Measurements from ENCODE around the gene MATN1.

MATN1 gene

DNA sequence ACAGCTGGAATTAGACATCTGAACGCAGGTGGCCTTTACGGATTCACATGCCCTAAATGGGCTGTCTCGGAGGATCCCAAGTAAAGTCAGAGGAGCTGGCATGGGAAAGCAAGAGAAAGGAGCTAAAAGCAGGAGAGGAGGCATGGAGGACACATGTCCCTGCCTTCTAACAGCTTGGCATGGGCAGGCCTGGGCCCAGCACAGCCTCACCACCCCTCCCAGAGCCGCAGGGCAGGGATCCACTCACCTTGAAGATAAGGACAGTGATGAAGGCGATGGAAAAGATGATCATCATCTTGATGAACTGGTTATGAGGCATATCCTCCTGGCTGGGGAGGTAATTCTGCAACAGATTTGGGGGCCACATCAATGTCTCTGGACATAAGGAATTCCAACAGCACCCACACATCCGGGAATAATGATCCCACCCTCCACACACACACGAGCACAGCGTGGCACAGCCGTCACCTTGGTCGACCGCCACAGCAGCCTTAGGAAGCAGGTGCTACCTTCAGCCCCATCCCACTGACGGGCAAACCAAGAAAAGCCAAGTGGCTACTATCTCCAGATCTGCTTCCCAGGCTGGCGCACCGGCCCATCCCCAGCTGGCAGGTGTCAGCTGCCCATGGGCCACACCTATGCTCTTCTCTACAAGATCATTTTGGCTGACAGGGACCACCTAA is 14.1 kb upstream of the MATN1 start:
- CTCF ChIA-PET, result interaction anchor here (0.8 kb wide), 1 partner anchor 15 kb away, joined by 3 read pairs; no protein-coding TSS in a partner anchor
- POLR2A ChIA-PET (ENCODE audit: low non-redundant PET), result no interaction called here
- no peak for DNase-seq (ENCODE audit: low spot score)
- no peak overlapping the region for H3K27ac ChIP-seq
- TF ChIP-seq, protein P1, sequence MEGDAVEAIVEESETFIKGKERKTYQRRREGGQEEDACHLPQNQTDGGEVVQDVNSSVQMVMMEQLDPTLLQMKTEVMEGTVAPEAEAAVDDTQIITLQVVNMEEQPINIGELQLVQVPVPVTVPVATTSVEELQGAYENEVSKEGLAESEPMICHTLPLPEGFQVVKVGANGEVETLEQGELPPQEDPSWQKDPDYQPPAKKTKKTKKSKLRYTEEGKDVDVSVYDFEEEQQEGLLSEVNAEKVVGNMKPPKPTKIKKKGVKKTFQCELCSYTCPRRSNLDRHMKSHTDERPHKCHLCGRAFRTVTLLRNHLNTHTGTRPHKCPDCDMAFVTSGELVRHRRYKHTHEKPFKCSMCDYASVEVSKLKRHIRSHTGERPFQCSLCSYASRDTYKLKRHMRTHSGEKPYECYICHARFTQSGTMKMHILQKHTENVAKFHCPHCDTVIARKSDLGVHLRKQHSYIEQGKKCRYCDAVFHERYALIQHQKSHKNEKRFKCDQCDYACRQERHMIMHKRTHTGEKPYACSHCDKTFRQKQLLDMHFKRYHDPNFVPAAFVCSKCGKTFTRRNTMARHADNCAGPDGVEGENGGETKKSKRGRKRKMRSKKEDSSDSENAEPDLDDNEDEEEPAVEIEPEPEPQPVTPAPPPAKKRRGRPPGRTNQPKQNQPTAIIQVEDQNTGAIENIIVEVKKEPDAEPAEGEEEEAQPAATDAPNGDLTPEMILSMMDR (conservative IDR thresholded peaks at IDR 0.05; ENCODE audit: low read depth), result no peak

DNA sequence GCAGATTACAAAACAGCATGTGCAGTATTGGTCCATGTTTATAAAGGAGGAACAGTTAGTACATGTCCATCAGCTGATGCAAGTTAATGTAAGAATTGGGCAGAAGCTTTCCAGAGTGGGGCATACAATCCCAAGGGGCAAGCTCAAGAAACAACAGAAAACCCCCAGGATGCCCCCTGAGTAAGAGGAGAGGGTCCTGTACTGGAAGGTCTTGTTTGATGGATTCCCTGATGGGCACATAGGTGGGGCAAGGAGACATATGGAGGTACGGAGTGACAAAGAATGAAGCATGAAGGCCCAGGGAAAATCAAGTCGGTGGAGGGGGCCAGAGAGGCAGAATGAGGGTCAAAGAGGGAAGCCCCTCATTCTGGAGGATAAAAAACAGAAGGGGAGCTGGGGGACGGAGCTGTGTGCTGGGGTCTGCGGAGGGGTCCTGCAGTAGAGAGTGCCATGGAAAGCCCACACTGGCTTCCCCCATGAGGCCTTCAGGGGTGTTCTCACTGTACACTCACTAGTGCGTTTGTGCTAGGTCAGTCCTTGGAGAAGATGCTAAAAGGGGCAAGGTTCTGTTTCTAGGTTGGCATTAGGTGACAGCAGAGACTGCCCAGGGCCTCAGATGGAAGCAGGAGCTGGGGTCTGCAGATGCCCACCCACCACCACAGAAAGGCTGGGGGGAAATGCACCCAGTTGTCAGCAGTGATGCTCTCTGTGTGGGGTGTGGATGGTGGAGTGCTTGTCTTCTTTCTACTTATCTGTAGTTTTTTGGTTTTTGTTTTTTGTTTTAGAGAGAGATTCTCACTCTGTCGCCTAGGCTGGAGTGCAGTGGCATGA is 12.5 kb upstream of the MATN1 start:
- ChIA-PET POLR2A (ENCODE audit: low non-redundant PET) (no interaction called here), CTCF (interaction anchor here (0.7 kb wide), 1 partner anchor 180 kb away, joined by 6 read pairs; no protein-coding TSS in a partner anchor)
- TF ChIP-seq, protein P1 (conservative IDR thresholded peaks at IDR 0.05; ENCODE audit: low read depth), result no peak
- no peak overlapping the region for H3K27ac ChIP-seq
- DNase-seq (ENCODE audit: low spot score), result no peak

DNA sequence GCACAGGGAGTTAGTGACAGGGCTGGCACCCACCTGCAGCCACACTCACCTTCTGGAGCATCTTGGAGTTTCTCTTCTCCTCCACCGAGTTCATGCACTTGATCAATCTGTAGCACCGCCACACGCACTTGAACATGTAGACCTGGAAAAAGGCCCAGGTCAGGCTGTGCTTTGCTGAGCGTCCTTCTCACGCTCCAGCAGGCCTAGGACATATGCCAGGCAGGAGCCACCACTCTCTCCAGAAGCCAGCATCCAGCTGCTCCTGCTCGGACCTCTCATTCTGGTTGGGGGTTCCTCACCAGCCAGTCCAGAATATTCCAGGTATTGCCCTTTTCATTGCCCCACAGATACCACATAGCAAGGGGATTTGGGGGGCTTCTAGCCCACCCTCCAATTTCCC is 11.7 kb upstream of the MATN1 start:
- TF ChIP-seq, protein P1 (conservative IDR thresholded peaks at IDR 0.05; ENCODE audit: low read depth), result no peak
- CTCF ChIA-PET, result interaction anchor here (0.7 kb wide), 1 partner anchor 181 kb away, joined by 6 read pairs; no protein-coding TSS in a partner anchor
- no peak for DNase-seq (ENCODE audit: low spot score)
- no peak overlapping the region for H3K27ac ChIP-seq
- POLR2A ChIA-PET (ENCODE audit: low non-redundant PET), result no interaction called here

DNA sequence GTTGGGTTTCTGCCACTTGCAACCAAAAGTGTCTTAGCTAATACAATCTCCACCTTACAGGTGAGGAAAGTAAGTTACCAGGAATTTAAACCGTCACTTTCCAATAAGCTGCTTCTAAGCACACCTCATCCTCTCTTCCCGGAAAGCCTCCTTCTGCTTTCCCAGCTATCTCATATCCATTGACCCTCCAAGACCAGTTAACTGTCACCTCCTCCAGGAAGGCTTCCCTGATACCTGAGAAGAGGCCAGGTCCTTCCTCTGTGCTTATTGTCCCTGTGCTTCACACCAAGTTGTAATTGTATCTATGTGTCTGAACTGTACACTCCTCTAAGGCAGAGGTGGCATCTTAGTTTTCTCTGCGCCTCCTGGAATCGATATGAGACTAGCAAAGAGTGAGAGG is 11.2 kb upstream of the MATN1 start:
- POLR2A ChIA-PET (ENCODE audit: low non-redundant PET), result no interaction called here
- DNase-seq (ENCODE audit: low spot score), result no peak
- CTCF ChIA-PET, result no interaction called here
- TF ChIP-seq, protein P1 (conservative IDR thresholded peaks at IDR 0.05; ENCODE audit: low read depth), result no peak
- no peak overlapping the region for H3K27ac ChIP-seq

DNA sequence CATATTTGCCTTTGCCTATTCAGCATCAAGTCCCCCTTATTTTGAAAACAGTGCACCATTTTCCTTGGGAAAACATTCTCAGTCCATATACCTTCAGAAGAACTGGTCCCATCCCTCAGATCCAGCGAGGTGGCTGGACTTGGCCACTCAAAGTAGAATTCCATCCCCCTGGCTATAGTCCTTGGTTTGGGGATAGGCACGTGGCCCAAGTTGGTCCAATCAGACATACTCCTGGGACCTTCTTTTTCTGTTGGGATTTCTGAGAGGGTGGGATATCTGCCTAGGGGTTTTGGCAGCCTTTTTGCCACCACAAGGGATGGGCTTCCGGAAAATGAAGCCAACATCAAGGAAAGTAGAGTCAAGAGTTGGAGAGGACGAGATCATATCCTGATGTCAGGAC is 10.7 kb upstream of the MATN1 start:
- ChIA-PET CTCF (no interaction called here), POLR2A (ENCODE audit: low non-redundant PET) (no interaction called here)

DNA sequence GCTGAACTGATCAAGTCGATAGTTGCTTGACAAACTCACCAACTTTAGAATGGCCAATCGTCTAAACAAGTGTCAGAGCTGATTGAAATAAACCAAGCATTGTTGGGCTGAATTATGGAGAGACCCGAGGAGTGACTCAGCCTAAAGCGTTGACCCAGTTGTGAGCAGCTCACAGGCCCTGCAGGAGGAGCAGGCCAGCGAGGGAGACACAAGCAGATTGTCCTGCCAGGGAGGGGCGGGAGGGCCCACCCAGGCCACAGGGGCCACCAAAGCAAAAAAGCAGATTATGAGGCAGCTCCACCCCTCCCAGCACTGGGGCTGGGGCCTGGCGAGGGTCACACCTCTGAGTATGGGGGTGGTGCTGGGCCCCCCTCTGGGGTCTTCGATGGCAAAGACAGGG is 10.1 kb upstream of the MATN1 start:
- ChIA-PET POLR2A (ENCODE audit: low non-redundant PET) (no interaction called here), CTCF (no interaction called here)
- TF ChIP-seq, protein P1 (conservative IDR thresholded peaks at IDR 0.05; ENCODE audit: low read depth), result no peak
- no peak for DNase-seq (ENCODE audit: low spot score)
- H3K27ac ChIP-seq, result no peak overlapping the region

More for the DNA sequence above, 10.7 kb upstream of the MATN1 start:
- TF ChIP-seq, protein P1 (conservative IDR thresholded peaks at IDR 0.05; ENCODE audit: low read depth), result no peak
- DNase-seq (ENCODE audit: low spot score), result no peak
- no peak overlapping the region for H3K27ac ChIP-seq
